Body of pancreas (tissue), 4 donors: Measurements from ENCODE around the gene MPZL1. TPM values are rescaled to one million over a fixed set of nuclear protein-coding genes. Genes with fewer than 3 reads are reported as not detected.

Experiments
- ATAC-seq: fragments of 150-250 bp; one replicate; pipeline ENCODE4 v1.9.1; 2016
- DNase-seq, 4 donors: peaks; one replicate each; pipeline ENCODE4 v3.0.0-alpha.2; 2019
- H3K27ac ChIP-seq, 4 donors: fragments of 200-600 bp; sonication (generic); 1 replicate in 3 of 4; 2 replicates in 1 of 4; pipeline versions ENCODE4 v1.5.1 to v1.6.1; 2016 to 2019; ENCODE audit warnings: mild to moderate bottlenecking in 1 of 4, mixed read lengths in 1 of 4, moderate library complexity in 1 of 4
- H3K27me3 ChIP-seq, 2 donors: fragments of 200-600 bp; sonication (generic); one replicate each; pipeline ENCODE4 v1.6.0; 2016; ENCODE audit warnings: mild to moderate bottlenecking in 1 of 2
- H3K36me3 ChIP-seq, 2 donors: fragments of 200-600 bp; sonication (generic); replicated peaks in 1 of 2; 2 replicates each; pipeline ENCODE4 v1.5.1; 2016; ENCODE audit warnings: low read depth in 2 of 2; ENCODE audit not compliant: insufficient read depth in 1 of 2
- H3K4me1 ChIP-seq: fragments of 200-600 bp; sonication (generic); one replicate; pipeline ENCODE4 v1.6.0; 2016
- H3K4me3 ChIP-seq, 2 donors: fragments of 200-600 bp; sonication (generic); 1 replicate in 1 of 2; 2 replicates in 1 of 2; pipeline ENCODE4 v1.5.1; 2016 to 2019
- H3K9me3 ChIP-seq, 3 donors: fragments of 200-600 bp; sonication (generic); 1 replicate in 2 of 3; 2 replicates in 1 of 3; pipeline ENCODE4 v1.5.1; 2016
- CTCF ChIP-seq, 7 experiments: fragments of 450-650 bp in 4 of 7; fragments of 200-600 bp in 3 of 7; sonication (generic) in 3 of 7; IDR thresholded peaks; one replicate each; pipeline ENCODE4 v1.5.1; 2016 to 2019; ENCODE audit warnings: antibody characterized with exemption in 7 of 7
- POLR2A ChIP-seq, 3 donors: fragments of 450-650 bp; IDR thresholded peaks; one replicate each; pipeline ENCODE4 v1.6.1; 2016; ENCODE audit warnings: antibody characterized with exemption in 3 of 3, mild to moderate bottlenecking in 2 of 3
- WGBS, 2 donors: methylation state at CpG; one replicate each; pipeline ENCODE4 v1.1.5; 2017; 5-methylcytosine and 5-hydroxymethylcytosine counted together
- intact Hi-C: fragments of 100-400 bp; cut with DNase I; formaldehyde crosslinking; loops from one replicate; pipeline ENCODE4 v1.15.1; 2023
- total RNA-seq, 2 donors: library from RNA; depleted of rRNA; stranded (reverse); fragments of >200 nt; gene quantifications; one replicate each; pipeline ENCODE4 v1.1.0, GENCODE V29; 2016

MPZL1 gene
- total RNA-seq, 2 donors from 2014 or later: 19.8 to 28.5 TPM

- 73 to 75% methylated on average over 10 of the region's 10 CpGs for WGBS, 2 donors
- TF ChIP-seq CTCF (IDR thresholded peaks at IDR 0.05) (no peak), POLR2A (IDR thresholded peaks at IDR 0.05) (no peak)
- H3K9me3 ChIP-seq: no peaks in the 10 kb centered on the region
- no peak for ATAC-seq
- DNase-seq: no peak
- no peak overlapping the region for H3K27ac ChIP-seq
- no peaks in the 10 kb centered on the region for H3K27me3 ChIP-seq
- no peaks in the 10 kb centered on the region for H3K4me1 ChIP-seq
- no peak overlapping the region for H3K4me3 ChIP-seq
- H3K36me3 ChIP-seq: no peaks in the 10 kb centered on the region
- intact Hi-C loops: no loop called here
These were observed 14.6 kb upstream of the MPZL1 start for GRCh38 chr1:167706931-167707877.

- DNase-seq (no peak), ATAC-seq (no peak)
- intact Hi-C loops: no loop called here
- Histone ChIP-seq H3K27ac (no peak overlapping the region), H3K27me3 (no peaks in the 10 kb centered on the region), H3K4me3 (no peak overlapping the region), H3K9me3 (no peaks in the 10 kb centered on the region), H3K4me1 (no peaks in the 10 kb centered on the region), H3K36me3 (no peaks in the 10 kb centered on the region)
- WGBS, 2 donors: 66 to 83% methylated on average over 4 of the region's 4 CpGs
- TF ChIP-seq CTCF (IDR thresholded peaks at IDR 0.05) (no peak), POLR2A (IDR thresholded peaks at IDR 0.05) (no peak)
These were observed 13.8 kb upstream of the MPZL1 start for GRCh38 chr1:167707942-167708341.

GRCh38 chr1:167708940-167709389 is 12.8 kb upstream of the MPZL1 start:
- Histone ChIP-seq H3K4me1 (peaks cover 4% of the 10 kb centered on the region), H3K36me3 (no peaks in the 10 kb centered on the region), H3K4me3 (no peak overlapping the region), H3K9me3 (no peaks in the 10 kb centered on the region), H3K27me3 (no peaks in the 10 kb centered on the region), H3K27ac (no peak overlapping the region)
- no peak for DNase-seq
- no peak for TF ChIP-seq POLR2A (IDR thresholded peaks at IDR 0.05)
- WGBS, 2 donors: 80 to 83% methylated on average over 3 of the region's 3 CpGs
- ATAC-seq: no peak
- intact Hi-C loops: no loop called here

- peaks cover 4% of the 10 kb centered on the region for H3K4me1 ChIP-seq
- no peaks in the 10 kb centered on the region for H3K27me3 ChIP-seq
- DNase-seq (no peak), ATAC-seq (no peak)
- no peak for TF ChIP-seq CTCF (IDR thresholded peaks at IDR 0.05)
- TF ChIP-seq POLR2A (IDR thresholded peaks at IDR 0.05): no peak
- no peaks in the 10 kb centered on the region for H3K36me3 ChIP-seq
- H3K4me3 ChIP-seq: no peak overlapping the region
- H3K9me3 ChIP-seq: no peaks in the 10 kb centered on the region
- no peak overlapping the region for H3K27ac ChIP-seq
- intact Hi-C loops: no loop called here
- WGBS, 2 donors: 88 to 96% methylated on average over 1 of the region's 1 CpG
These were observed 10.9 kb upstream of the MPZL1 start for GRCh38 chr1:167710836-167711235.

- Histone ChIP-seq H3K27me3 (no peaks in the 10 kb centered on the region), H3K27ac (no peak overlapping the region), H3K9me3 (no peaks in the 10 kb centered on the region), H3K36me3 (no peaks in the 10 kb centered on the region), H3K4me3 (no peak overlapping the region), H3K4me1 (peaks cover 4% of the 10 kb centered on the region)
- no peak for TF ChIP-seq POLR2A (IDR thresholded peaks at IDR 0.05)
- no peak for TF ChIP-seq CTCF (IDR thresholded peaks at IDR 0.05)
- DNase-seq: no peak
- intact Hi-C loops: no loop called here
- no peak for ATAC-seq
- WGBS, 2 donors: 69 to 76% methylated on average over 3 of the region's 3 CpGs
These were observed 10.0 kb upstream of the MPZL1 start for GRCh38 chr1:167711797-167712196.
